ENCODE data around the gene QSER1. TPM values are rescaled to one million over a fixed set of nuclear protein-coding genes. Genes with fewer than 3 reads are reported as not detected.

Gene QSER1
- total RNA-seq: 17.8 and 23.6 TPM in 2 replicates

DNA sequence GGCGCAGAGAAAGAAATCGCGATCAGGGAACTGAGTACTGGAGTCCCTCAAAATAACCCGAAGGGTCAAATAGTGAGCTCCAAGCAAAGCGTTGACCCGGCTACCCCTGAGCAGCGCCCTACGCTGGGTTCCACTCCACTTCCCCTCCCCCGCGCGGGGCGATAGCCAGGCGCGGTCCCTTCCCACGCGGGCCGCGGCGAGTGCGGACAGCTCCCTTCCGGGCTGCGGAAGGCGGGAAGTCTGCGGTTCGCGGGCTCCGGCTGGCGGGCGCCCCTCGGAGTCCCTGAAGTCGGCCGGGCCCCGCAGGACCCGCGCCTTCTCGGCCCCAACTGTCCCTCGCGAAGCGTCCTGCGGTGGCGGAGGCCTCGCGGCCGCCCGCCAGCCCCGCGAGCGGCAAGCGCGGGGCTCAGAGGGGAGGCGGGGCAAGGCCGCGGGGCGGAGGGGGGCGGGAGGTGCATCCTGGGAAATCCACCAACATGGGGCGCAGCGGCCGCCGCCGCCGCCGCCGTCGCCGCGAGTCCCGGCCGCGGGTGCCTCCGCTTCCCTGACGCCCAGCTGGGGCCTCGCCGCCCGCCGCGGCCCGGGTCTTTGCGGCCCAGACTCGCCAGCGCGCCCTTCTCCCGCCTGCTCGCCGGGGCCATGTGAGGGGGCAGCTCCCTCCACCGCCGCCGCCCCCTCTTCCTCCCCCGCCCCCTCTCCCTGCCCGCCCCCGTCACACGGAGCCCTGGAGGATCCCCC is at the start of gene QSER1:
QSER1 (plus strand) TSS at position 457 of the 738 bp plus-strand sequence. CDS start 315 bp downstream, outside the sequence.

DNA sequence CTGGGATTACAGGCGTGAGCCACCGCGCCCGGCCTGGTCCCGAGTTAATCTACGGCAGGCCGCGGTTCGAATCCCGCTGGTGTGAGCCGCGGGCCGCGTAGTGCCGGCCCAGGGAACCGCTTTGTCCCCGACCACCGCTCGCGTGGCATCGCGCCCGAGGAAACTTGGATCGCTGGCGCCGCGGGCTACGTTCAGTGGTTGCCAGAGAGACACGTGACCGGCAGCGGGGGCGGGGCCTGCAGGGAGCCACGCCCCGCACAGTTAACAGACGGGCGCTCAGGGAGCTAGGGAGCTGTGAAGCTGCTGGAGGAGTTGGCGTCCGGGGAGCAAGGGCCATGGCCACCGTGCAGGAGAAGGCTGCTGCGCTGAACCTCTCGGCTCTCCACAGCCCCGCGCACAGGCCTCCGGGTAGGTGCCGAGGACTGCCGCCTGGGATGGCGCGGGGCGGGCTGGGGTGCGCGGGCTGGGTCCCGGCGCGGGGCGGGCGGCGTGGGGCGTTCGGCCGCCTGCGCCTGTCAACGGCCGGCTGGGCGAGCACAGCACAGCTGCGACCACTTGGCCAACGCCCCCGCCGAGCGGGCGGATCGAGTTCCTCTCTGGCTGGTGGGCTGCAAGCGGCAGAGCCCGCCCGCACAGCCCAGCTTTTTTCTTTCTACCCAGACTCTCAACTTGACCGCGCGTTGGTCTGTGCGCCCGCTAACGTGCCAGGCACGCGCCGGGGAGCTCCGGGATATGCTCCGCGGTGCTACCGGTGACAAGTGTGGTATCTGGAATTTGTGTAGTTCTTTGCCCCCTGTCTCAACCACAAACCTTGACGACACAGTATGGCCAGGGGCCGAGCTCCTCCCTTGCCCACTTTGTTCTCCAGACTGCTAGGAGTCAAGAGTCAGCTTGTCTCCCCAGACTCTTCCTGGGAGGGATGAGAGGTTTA is 123.3 kb downstream of the QSER1 start, which contains the start of gene DEPDC7:
DEPDC7 (plus strand) TSS at position 258 of the 931 bp plus-strand sequence; CDS start at position 336, 78 bp downstream.

Other genes starting within 250 kb of the QSER1 start
- gene CCDC73, start 98.1 kb upstream of the QSER1 start, total RNA-seq: not detected in 2 replicates
- gene PRRG4, start 62.9 kb upstream of the QSER1 start, total RNA-seq: 0.13 TPM in 1 of 2 replicates, not detected in the other
- gene DEPDC7, start 123.1 kb downstream of the QSER1 start, total RNA-seq: 4.7 and 5.7 TPM in 2 replicates
- gene TCP11L1, start 146.8 kb downstream of the QSER1 start, total RNA-seq: 13.1 and 21.3 TPM in 2 replicates